ENCODE measurements around the gene ST3GAL2. TPM values are rescaled to one million over a fixed set of nuclear protein-coding genes. Genes with fewer than 3 reads are reported as not detected.
"Not testable (repeated sequence)": the region's sequence is repeated elsewhere in the genome, so short reads cannot be mapped to it uniquely, and the experiment has no call there.

ST3GAL2 gene
- polyA plus RNA-seq, 2 of the 4 experiments (the other 2 are of a cell fraction): 11.1 to 16.3 TPM

- H3K4me2 ChIP-seq; POLR2A ChIA-PET; H3K27ac ChIP-seq; H3K4me3 ChIP-seq; H3K4me1 ChIP-seq; ATAC-seq; H3K9me3 ChIP-seq; DNase-seq (ENCODE audit: low read depth in 1 of 2, low spot score in 1 of 2); FAIRE-seq: not testable (repeated sequence)
- 96% methylated on average over 5 of the region's 5 CpGs for WGBS (ENCODE audit: missing lambda C conversion rate)
- CTCF ChIA-PET: interaction anchor here (0.6 kb wide), 1 partner anchor 20 kb away, joined by 3 read pairs; no protein-coding TSS in a partner anchor
- TF ChIP-seq ZC3H11A (IDR thresholded peaks at IDR 0.05): peak; percentile 88
These were observed 25.3 kb downstream of the ST3GAL2 start for GRCh38 chr16:70413572-70413971.

GRCh38 chr16:70412385-70412784, 26.5 kb downstream of the ST3GAL2 start:
- 90% methylated on average over 8 of the region's 8 CpGs for WGBS (ENCODE audit: missing lambda C conversion rate)
- ChIA-PET CTCF (interaction anchor here (1.1 to 1.4 kb wide), 2 partner anchors 11 to 18 kb away, joined by 3 read pairs; no protein-coding TSS in a partner anchor), POLR2A (no interaction called here)
- Histone ChIP-seq H3K4me3 (no peak overlapping the region), H3K9me3 (no peaks in the 10 kb centered on the region), H3K4me2 (no peak overlapping the region), H3K4me1 (0 out of 3 replicates have a peak, but pooled peaks cover 9% of the 10 kb centered on the region), H3K27ac (no peak overlapping the region)
- DNase-seq (ENCODE audit: low read depth in 1 of 2, low spot score in 1 of 2): no peak
- TF ChIP-seq CBX2 (IDR thresholded peaks at IDR 0.05; ENCODE audit: borderline replicate concordance, low read depth) (no peak), TP53 (CRISPR knock-in tag; IDR thresholded peaks at IDR 0.05) (no peak)
- no peak for FAIRE-seq
- ATAC-seq: no peak

GRCh38 chr16:70410734-70411133, 28.2 kb downstream of the ST3GAL2 start:
- 0 out of 3 replicates have a peak, but pooled peaks cover 6% of the 10 kb centered on the region for H3K4me1 ChIP-seq
- DNase-seq (ENCODE audit: low read depth in 1 of 2, low spot score in 1 of 2) (no peak), FAIRE-seq (no peak), ATAC-seq (no peak)
- no peak overlapping the region for H3K4me2 ChIP-seq
- WGBS (ENCODE audit: missing lambda C conversion rate): 93% methylated on average over 6 of the region's 6 CpGs
- H3K27ac ChIP-seq: no peak overlapping the region
- ChIA-PET CTCF (interaction anchor here (1.0 to 1.4 kb wide), 2 partner anchors 9 to 60 kb away, joined by 3 read pairs; no protein-coding TSS in a partner anchor), POLR2A (interaction anchor here (0.6 to 0.7 kb wide), 2 partner anchors 9 to 17 kb away, joined by 5 read pairs; no protein-coding TSS in a partner anchor)
- TF ChIP-seq POLR2AphosphoS2 (conservative IDR thresholded peaks at IDR 0.05; ENCODE audit: low read length) (no peak), REST (IDR thresholded peaks at IDR 0.05) (no peak), ZFP36 (IDR thresholded peaks at IDR 0.05; ENCODE audit: borderline replicate concordance, partially characterized antibody) (no peak), FOXS1 (CRISPR knock-in tag; IDR thresholded peaks at IDR 0.05) (no peak), EP300 (IDR thresholded peaks at IDR 0.05) (no peak), ATOH8 (CRISPR knock-in tag; IDR thresholded peaks at IDR 0.05; ENCODE audit: low read depth) (no peak), EHMT2 (IDR thresholded peaks at IDR 0.05; ENCODE audit: low read depth) (no peak), SMC3 (IDR thresholded peaks at IDR 0.05) (no peak)
- no peaks in the 10 kb centered on the region for H3K9me3 ChIP-seq
- no peak overlapping the region for H3K4me3 ChIP-seq

- FAIRE-seq (no peak), ATAC-seq (no peak), DNase-seq (ENCODE audit: low read depth in 1 of 2, low spot score in 1 of 2) (no peak)
- CTCF ChIA-PET: interaction anchor here (0.9 to 2.2 kb wide), 5 partner anchors 10 to 20 kb away, joined by 3 to 5 read pairs (median 3); no protein-coding TSS in a partner anchor
- Histone ChIP-seq H3K4me2 (no peak overlapping the region), H3K4me1 (peaks cover 22% of the 10 kb centered on the region), H3K9me3 (no peaks in the 10 kb centered on the region), H3K4me3 (no peak overlapping the region), H3K27ac (no peak overlapping the region)
- TF ChIP-seq SREBF2 (IDR thresholded peaks at IDR 0.05): no peak
- TF ChIP-seq RARB (CRISPR knock-in tag; IDR thresholded peaks at IDR 0.05): no peak
- TF ChIP-seq E2F6 (IDR thresholded peaks at IDR 0.05; ENCODE audit: borderline replicate concordance, low read depth): no peak
- no peak for TF ChIP-seq HMGXB4 (CRISPR knock-in tag; IDR thresholded peaks at IDR 0.05; ENCODE audit: borderline replicate concordance)
- WGBS (ENCODE audit: missing lambda C conversion rate): 70% methylated on average over 10 of the region's 10 CpGs
- POLR2A ChIA-PET: no interaction called here
These were observed 31.1 kb downstream of the ST3GAL2 start for GRCh38 chr16:70407811-70408274.

- peak overlapping the region in 1 of 2 experiments; percentile 42; a peak in 1 of 6 replicates for H3K27ac ChIP-seq
- not testable (repeated sequence) for H3K4me3 ChIP-seq; ATAC-seq; H3K4me2 ChIP-seq; DNase-seq (ENCODE audit: low read depth in 1 of 2, low spot score in 1 of 2); H3K9me3 ChIP-seq; FAIRE-seq
- H3K4me1 ChIP-seq: peaks cover 27% of the 10 kb centered on the region
- ChIA-PET CTCF (interaction anchor here (1.1 to 2.3 kb wide), 4 partner anchors 10 to 64 kb away, joined by 3 to 8 read pairs (median 6); no protein-coding TSS in a partner anchor), POLR2A (interaction anchor here (0.6 kb wide), 1 partner anchor 32 kb away, joined by 3 read pairs; no protein-coding TSS in a partner anchor)
- 92% methylated on average over 5 of the region's 5 CpGs for WGBS (ENCODE audit: missing lambda C conversion rate)
These were observed 32.8 kb downstream of the ST3GAL2 start for GRCh38 chr16:70406104-70406503.
